ENCODE measurements around the gene PXMP2.
"Not testable (repeated sequence)": the region's sequence is repeated elsewhere in the genome, so short reads cannot be mapped to it uniquely, and the experiment has no call there.

Gene PXMP2

DNA sequence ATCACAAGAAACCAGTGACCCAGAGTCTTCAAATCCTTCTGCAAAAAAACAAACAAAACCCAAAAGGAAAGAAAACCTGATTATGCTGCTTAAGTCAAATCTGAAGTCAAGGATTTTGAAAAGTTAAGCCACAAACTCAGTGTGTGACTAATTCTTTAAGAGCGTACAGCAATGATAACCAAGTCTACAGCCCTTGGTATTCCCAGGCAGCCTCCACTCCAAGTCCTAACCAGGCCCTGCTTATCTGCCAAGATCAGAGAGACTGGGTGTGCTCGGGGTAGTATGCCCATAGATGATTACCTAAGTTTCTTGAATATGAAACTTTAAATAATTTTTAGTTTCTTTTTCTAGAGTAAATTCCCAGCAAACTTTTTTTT lies 36.4 kb downstream of the PXMP2 start:
- DNase-seq (ENCODE audit: low read depth) = no peak

DNA sequence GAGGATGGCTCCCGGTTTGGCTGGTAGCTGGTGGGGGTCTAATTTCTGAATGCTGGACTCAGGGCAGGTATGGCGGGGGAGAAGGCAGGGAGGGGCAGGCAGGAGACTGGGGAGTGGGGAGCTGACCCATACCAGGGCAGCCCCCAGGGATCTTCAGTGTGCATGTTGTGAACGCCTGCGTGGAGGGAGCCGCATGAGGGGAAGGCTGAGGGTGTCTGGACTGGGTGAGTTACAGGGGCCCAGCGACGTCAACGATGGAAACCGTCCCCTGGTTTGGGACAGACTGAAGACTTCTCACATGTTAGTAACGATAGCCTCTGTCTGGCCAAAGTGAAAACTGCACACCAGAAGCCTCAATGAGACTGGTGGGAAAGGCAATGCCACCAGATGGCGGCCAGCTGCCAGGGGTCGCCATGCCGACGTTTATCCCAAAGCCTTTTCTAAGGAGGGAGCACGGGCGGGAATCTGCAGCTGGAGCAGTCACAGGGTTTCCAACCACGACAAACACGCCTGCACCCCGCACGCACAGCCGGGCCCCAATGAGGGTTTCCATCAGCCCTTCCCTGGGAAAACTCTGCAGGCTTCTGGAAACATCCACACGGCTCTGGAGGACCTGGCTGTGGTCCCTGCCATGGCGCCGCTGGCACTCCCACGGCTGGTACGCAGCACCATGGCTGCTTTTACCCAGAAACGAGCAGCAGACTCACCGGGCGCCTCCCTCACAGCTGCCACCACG lies 37.3 kb downstream of the PXMP2 start:
- DNase-seq (ENCODE audit: low read depth) = no peak

GRCh38 chr12:132726386-132726785 lies 39.0 kb downstream of the PXMP2 start:
- no peak for DNase-seq (ENCODE audit: low read depth)

- DNase-seq (ENCODE audit: low read depth) = no peak
These were observed 39.9 kb downstream of the PXMP2 start for GRCh38 chr12:132727091-132727794.

GRCh38 chr12:132728502-132728901 lies 41.1 kb downstream of the PXMP2 start:
- no peak for DNase-seq (ENCODE audit: low read depth)

- no peak for DNase-seq (ENCODE audit: low read depth)
These were observed 42.3 kb downstream of the PXMP2 start for GRCh38 chr12:132729541-132730320.

- no peak for DNase-seq (ENCODE audit: low read depth)
These were observed 43.0 kb downstream of the PXMP2 start for GRCh38 chr12:132730353-132730752.

GRCh38 chr12:132731574-132731973 lies 44.2 kb downstream of the PXMP2 start:
- DNase-seq (ENCODE audit: low read depth) = no peak

- no peak for DNase-seq (ENCODE audit: low read depth)
These were observed 46.8 kb downstream of the PXMP2 start for GRCh38 chr12:132734206-132734605.

- DNase-seq (ENCODE audit: low read depth) = no peak
These were observed 48.1 kb downstream of the PXMP2 start for GRCh38 chr12:132735496-132735895.

GRCh38 chr12:132736378-132736777 lies 49.0 kb downstream of the PXMP2 start:
- no peak for DNase-seq (ENCODE audit: low read depth)

GRCh38 chr12:132736913-132737312 lies 49.5 kb downstream of the PXMP2 start:
- no peak for DNase-seq (ENCODE audit: low read depth)

DNA sequence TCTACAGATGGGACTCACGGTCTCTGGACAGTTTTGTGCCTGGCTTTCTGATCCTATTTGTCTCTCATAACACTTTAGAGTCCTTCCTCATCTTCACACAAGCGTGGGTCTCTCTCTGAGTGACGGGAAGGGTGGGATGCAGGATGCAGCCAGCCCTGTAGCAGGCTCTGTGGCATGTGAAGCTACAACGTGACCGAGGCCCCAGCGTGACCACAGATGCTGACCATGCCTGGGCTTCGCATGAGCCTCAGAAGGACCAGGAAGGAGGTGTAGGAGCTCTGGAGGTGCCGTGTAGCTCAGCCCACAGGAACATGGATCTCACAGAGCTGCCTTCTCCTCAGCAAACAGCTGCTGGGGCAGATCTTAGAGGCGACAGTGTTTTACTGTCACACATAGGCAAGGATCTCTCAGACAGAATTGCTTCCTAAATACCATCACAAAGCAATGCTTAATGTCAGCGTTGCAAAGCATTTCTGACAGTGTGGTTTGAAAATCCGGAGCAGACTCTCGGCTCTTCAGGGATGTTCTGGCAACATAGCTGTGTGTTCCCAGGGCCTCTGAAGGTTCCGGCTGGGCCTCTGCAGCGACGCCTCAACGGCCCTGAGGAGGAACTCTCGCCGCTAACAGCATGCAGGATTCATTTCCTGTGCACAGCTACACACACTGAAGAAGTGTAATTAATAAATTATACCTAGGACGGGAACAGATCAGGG lies 52.4 kb downstream of the PXMP2 start:
- no peak for DNase-seq (ENCODE audit: low read depth)

DNA sequence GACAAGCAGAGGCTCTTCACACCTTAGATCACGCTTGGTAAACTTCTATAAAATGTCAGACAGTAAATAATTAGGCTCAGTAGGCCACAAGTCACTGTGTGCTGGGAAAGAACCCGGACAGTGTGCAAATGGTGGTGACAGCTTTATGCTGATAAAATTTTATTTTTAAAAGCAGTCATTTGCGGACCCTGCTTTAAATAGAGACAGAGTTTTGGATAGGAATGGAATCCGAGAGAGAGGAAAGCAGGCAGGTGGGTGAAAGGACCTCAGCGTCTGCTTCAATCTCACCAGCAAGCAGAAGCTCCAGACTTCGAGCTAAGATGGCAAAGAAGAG lies 52.9 kb downstream of the PXMP2 start:
- no peak for DNase-seq (ENCODE audit: low read depth)

GRCh38 chr12:132740652-132741051 lies 53.3 kb downstream of the PXMP2 start:
- no peak for DNase-seq (ENCODE audit: low read depth)

- DNase-seq (ENCODE audit: low read depth) = no peak
These were observed 54.2 kb downstream of the PXMP2 start for GRCh38 chr12:132741620-132742019.

DNA sequence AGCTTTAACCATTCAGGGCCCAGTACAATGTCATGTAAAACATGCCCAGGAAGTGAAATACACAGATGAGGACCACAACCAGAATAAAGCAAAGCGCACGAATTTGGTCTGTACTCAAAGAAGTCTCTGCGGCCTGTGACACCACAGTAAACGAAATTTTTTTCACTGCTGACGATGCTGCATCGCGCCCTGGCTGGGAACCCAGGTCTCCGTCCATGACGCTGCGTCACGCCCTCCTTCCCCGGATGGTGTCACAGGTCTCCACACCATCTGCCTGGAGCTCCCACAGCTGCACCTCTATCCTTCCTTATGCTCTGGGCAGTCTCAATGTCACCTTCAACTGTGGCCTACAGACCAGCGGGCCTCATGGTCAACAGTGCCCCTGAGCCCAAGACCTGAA lies 56.4 kb downstream of the PXMP2 start:
- no peak for DNase-seq (ENCODE audit: low read depth)

DNA sequence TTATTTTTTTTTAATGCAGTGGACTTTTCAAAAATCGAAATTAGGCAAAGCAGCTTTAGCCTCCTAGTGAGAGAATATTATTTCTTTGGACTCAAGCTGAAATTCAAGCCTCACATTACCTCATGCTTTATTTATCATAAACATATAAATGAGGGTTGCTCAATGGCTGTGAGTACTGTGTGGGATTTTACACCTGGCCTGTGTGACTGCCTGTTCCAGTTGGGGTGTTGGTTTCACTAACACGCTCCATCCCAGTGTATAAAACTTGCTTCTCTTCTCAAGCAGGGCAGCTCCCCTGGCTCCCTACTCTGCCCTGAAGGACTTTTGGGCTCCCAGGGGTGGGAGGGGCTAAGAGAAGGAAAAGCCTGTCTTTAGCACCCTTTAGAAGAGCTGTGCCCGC lies 59.2 kb downstream of the PXMP2 start:
- no peak for DNase-seq (ENCODE audit: low read depth)

- no peak for DNase-seq (ENCODE audit: low read depth)
These were observed 60.0 kb downstream of the PXMP2 start for GRCh38 chr12:132747395-132747794.

DNA sequence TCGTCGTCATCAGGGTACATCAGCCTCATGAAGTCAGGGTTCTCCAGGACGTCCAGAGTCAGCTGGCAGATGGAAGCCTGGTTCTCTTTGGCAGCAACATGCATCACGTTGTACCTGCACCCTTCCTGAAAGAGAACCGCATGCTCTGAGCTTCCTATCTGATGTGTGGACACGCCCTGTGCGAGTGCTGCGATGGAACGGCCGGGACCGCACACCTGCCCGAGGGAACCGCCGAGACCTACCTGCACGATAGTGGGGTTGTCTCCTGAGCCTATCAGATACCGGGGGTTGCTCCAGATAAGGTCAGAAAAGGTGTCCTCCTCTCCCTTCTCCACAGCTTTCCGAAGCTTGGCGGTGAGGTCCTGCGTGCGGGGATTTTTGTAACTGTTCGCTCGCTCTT lies 60.5 kb downstream of the PXMP2 start:
- no peak for DNase-seq (ENCODE audit: low read depth)

DNA sequence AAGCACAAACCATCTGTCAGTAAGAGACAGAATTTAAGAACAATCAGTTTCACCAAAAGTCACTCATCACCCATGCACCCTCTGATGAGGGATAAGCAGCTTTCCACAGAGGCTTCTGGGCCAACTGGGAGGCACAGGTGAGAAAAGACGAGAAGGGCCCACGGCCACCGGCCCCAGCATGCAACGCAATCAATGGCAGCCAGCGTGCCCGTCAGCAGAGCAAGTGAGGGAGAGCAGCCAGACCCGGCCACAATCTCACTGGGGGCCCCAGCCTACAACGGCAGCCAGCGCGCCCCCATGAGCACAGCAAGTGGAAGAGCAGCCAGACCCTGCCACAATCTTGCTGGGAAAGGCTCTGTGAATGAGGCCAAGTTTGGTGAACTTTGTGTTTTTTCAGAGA lies 60.9 kb downstream of the PXMP2 start:
- no peak for DNase-seq (ENCODE audit: low read depth)

DNA sequence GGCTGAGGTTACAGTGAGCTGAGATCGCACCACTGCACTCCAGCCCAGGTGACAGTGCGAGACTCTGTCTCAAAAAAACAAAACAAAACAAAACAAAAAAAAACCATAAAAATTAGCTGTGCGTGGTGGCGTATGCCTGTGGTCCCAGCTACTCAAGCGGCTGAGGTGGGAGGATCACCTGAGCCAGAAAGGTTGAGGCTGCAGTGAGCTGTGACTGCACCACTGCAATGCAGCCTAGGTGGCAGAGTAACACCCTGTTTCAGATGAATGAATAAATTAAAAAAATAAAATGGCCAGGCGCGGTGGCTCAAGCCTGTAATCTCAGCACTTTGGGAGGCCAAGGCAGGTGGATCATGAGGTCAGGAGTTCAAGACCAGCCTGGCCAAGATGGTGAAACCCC lies 66.3 kb downstream of the PXMP2 start:
- DNase-seq (ENCODE audit: low read depth) = not testable (repeated sequence)

All from activated T-cell treated with anti-CD3 and anti-CD28 coated beads for 24 hours (primary cell).